ENCODE measurements around the gene IL1RAPL2.
"Not testable (repeated sequence)": the region's sequence is repeated elsewhere in the genome, so short reads cannot be mapped to it uniquely, and the experiment has no call there.

Gene IL1RAPL2

GRCh38 chrX:105006996-105007395 lies 441.0 kb downstream of the IL1RAPL2 start:
- Histone ChIP-seq H3K27ac (ENCODE audit: low read depth, low read length) (no peak overlapping the region), H3K4me1 (ENCODE audit: control insufficient read depth, low read length) (no peaks in the 10 kb centered on the region), H3K9me3 (ENCODE audit: control insufficient read depth, insufficient read depth, low read length) (no peaks in the 10 kb centered on the region), H3K4me3 (ENCODE audit: low read length) (no peak overlapping the region), H3K36me3 (ENCODE audit: control insufficient read depth, low read length) (no peaks in the 10 kb centered on the region), H3K4me2 (ENCODE audit: low read length) (no peak overlapping the region), H3K79me2 (ENCODE audit: control insufficient read depth, low read length) (no peaks in the 10 kb centered on the region), H3F3A (ENCODE audit: control insufficient read depth, insufficient read depth) (no peaks in the 10 kb centered on the region), H4K20me1 (ENCODE audit: control insufficient read depth, insufficient read depth, low read depth, low read length) (no peaks in the 10 kb centered on the region), H3K9me2 (replicated peaks; ENCODE audit: control insufficient read depth, low read length) (no peaks in the 10 kb centered on the region), H3K27me3 (ENCODE audit: control insufficient read depth, low read length) (no peaks in the 10 kb centered on the region)
- no peak for TF ChIP-seq EZH2phosphoT487 (IDR thresholded peaks at IDR 0.05; ENCODE audit: borderline replicate concordance, low read length)
- no peak for TF ChIP-seq CTCF (IDR thresholded peaks at IDR 0.05; ENCODE audit: low read depth, low read length, poor library complexity, severe bottlenecking)

GRCh38 chrX:105013719-105014118 lies 447.7 kb downstream of the IL1RAPL2 start:
- no peaks in the 10 kb centered on the region for H3K27me3 ChIP-seq (ENCODE audit: control insufficient read depth, low read length)
- H3K27ac ChIP-seq (ENCODE audit: low read depth, low read length), result no peak overlapping the region
- H3F3A ChIP-seq (ENCODE audit: control insufficient read depth, insufficient read depth), result no peaks in the 10 kb centered on the region
- no peaks in the 10 kb centered on the region for H4K20me1 ChIP-seq (ENCODE audit: control insufficient read depth, insufficient read depth, low read depth, low read length)
- H3K9me2 ChIP-seq (replicated peaks; ENCODE audit: control insufficient read depth, low read length), result no peaks in the 10 kb centered on the region
- H3K36me3 ChIP-seq (ENCODE audit: control insufficient read depth, low read length), result no peaks in the 10 kb centered on the region
- TF ChIP-seq CTCF (IDR thresholded peaks at IDR 0.05; ENCODE audit: low read depth, low read length, poor library complexity, severe bottlenecking) (no peak), EZH2phosphoT487 (IDR thresholded peaks at IDR 0.05; ENCODE audit: borderline replicate concordance, low read length) (no peak)
- no peaks in the 10 kb centered on the region for H3K9me3 ChIP-seq (ENCODE audit: control insufficient read depth, insufficient read depth, low read length)
- no peaks in the 10 kb centered on the region for H3K79me2 ChIP-seq (ENCODE audit: control insufficient read depth, low read length)
- H3K4me3 ChIP-seq (ENCODE audit: low read length), result no peak overlapping the region
- H3K4me2 ChIP-seq (ENCODE audit: low read length), result no peak overlapping the region
- no peaks in the 10 kb centered on the region for H3K4me1 ChIP-seq (ENCODE audit: control insufficient read depth, low read length)

GRCh38 chrX:105017641-105018040 lies 451.6 kb downstream of the IL1RAPL2 start:
- Histone ChIP-seq H3K4me2 (ENCODE audit: low read length) (no peak overlapping the region), H3K27ac (ENCODE audit: low read depth, low read length) (no peak overlapping the region), H3K4me1 (ENCODE audit: control insufficient read depth, low read length) (no peaks in the 10 kb centered on the region), H3K9me3 (ENCODE audit: control insufficient read depth, insufficient read depth, low read length) (no peaks in the 10 kb centered on the region), H3F3A (ENCODE audit: control insufficient read depth, insufficient read depth) (no peaks in the 10 kb centered on the region), H3K9me2 (replicated peaks; ENCODE audit: control insufficient read depth, low read length) (no peaks in the 10 kb centered on the region), H3K36me3 (ENCODE audit: control insufficient read depth, low read length) (no peaks in the 10 kb centered on the region), H3K4me3 (ENCODE audit: low read length) (no peak overlapping the region), H4K20me1 (ENCODE audit: control insufficient read depth, insufficient read depth, low read depth, low read length) (no peaks in the 10 kb centered on the region), H3K27me3 (ENCODE audit: control insufficient read depth, low read length) (no peaks in the 10 kb centered on the region), H3K79me2 (ENCODE audit: control insufficient read depth, low read length) (no peaks in the 10 kb centered on the region)
- TF ChIP-seq CTCF (IDR thresholded peaks at IDR 0.05; ENCODE audit: low read depth, low read length, poor library complexity, severe bottlenecking), result no peak
- TF ChIP-seq EZH2phosphoT487 (IDR thresholded peaks at IDR 0.05; ENCODE audit: borderline replicate concordance, low read length), result no peak

- Histone ChIP-seq H3K4me3 (ENCODE audit: low read length) (no peak overlapping the region), H3K27me3 (ENCODE audit: control insufficient read depth, low read length) (no peaks in the 10 kb centered on the region), H3K9me3 (ENCODE audit: control insufficient read depth, insufficient read depth, low read length) (no peaks in the 10 kb centered on the region), H3F3A (ENCODE audit: control insufficient read depth, insufficient read depth) (no peaks in the 10 kb centered on the region), H3K79me2 (ENCODE audit: control insufficient read depth, low read length) (no peaks in the 10 kb centered on the region), H4K20me1 (ENCODE audit: control insufficient read depth, insufficient read depth, low read depth, low read length) (no peaks in the 10 kb centered on the region), H3K4me1 (ENCODE audit: control insufficient read depth, low read length) (no peaks in the 10 kb centered on the region), H3K4me2 (ENCODE audit: low read length) (no peak overlapping the region), H3K36me3 (ENCODE audit: control insufficient read depth, low read length) (no peaks in the 10 kb centered on the region), H3K9me2 (replicated peaks; ENCODE audit: control insufficient read depth, low read length) (no peaks in the 10 kb centered on the region), H3K27ac (ENCODE audit: low read depth, low read length) (no peak overlapping the region)
- TF ChIP-seq EZH2phosphoT487 (IDR thresholded peaks at IDR 0.05; ENCODE audit: borderline replicate concordance, low read length) (no peak), CTCF (IDR thresholded peaks at IDR 0.05; ENCODE audit: low read depth, low read length, poor library complexity, severe bottlenecking) (no peak)
These were observed 452.9 kb downstream of the IL1RAPL2 start for GRCh38 chrX:105018865-105019264.

- H3K27me3 ChIP-seq (ENCODE audit: control insufficient read depth, low read length); H3F3A ChIP-seq (ENCODE audit: control insufficient read depth, insufficient read depth); H3K9me3 ChIP-seq (ENCODE audit: control insufficient read depth, insufficient read depth, low read length); H3K79me2 ChIP-seq (ENCODE audit: control insufficient read depth, low read length); H3K4me3 ChIP-seq (ENCODE audit: low read length); H3K4me1 ChIP-seq (ENCODE audit: control insufficient read depth, low read length); H3K27ac ChIP-seq (ENCODE audit: low read depth, low read length); H3K9me2 ChIP-seq (replicated peaks; ENCODE audit: control insufficient read depth, low read length); H3K36me3 ChIP-seq (ENCODE audit: control insufficient read depth, low read length); H4K20me1 ChIP-seq (ENCODE audit: control insufficient read depth, insufficient read depth, low read depth, low read length); H3K4me2 ChIP-seq (ENCODE audit: low read length): not testable (repeated sequence)
These were observed 463.0 kb downstream of the IL1RAPL2 start for GRCh38 chrX:105028962-105029361.

Data from DOHH2 (cell line).